DND-41 (cell line): ENCODE data around the gene PHF13.

ENCODE experiments used
- CTCF ChIP-seq: IDR thresholded peaks from 2 replicates; pipeline ENCODE4 v1.5.1; 2012; ENCODE audit warnings: borderline replicate concordance, low read length, moderate library complexity, mild to moderate bottlenecking; ENCODE audit not compliant: poor library complexity, severe bottlenecking; ENCODE audit errors: extremely low read depth
- EZH2 ChIP-seq: IDR thresholded peaks from 3 replicates; pipeline ENCODE4 v1.6.1; 2012; ENCODE audit warnings: borderline replicate concordance, low read depth, mild to moderate bottlenecking, moderate library complexity, low read length, inconsistent platforms; ENCODE audit not compliant: severe bottlenecking

- peak; percentile 65 for TF ChIP-seq CTCF
- TF ChIP-seq EZH2 = no peak
Observed at GRCh38 chr1:6634371-6635052, 21.0 kb downstream of the PHF13 start.
